Brain microvascular endothelial cell (primary cell): ENCODE results near the gene MYH15.

ENCODE experiments used
- DNase-seq: peaks from one replicate; pipeline ENCODE4 v3.0.0-alpha.2; 2020
- H3K27ac ChIP-seq: fragments of 250-450 bp; sonication (Bioruptor Pico); 2 replicates; pipeline ENCODE4 v1.5.1; 2020; ENCODE audit warnings: mild to moderate bottlenecking, moderate library complexity
- H3K27me3 ChIP-seq: fragments of 250-450 bp; sonication (Bioruptor Pico); replicated peaks from 2 replicates; pipeline ENCODE4 v1.5.1; 2020; ENCODE audit warnings: mild to moderate bottlenecking
- H3K36me3 ChIP-seq: fragments of 250-450 bp; sonication (Bioruptor Pico); replicated peaks from 2 replicates; pipeline ENCODE4 v1.5.1; 2020; ENCODE audit warnings: mild to moderate bottlenecking
- H3K4me3 ChIP-seq: 2 replicates; pipeline ENCODE4 v1.5.1; 2011; ENCODE audit warnings: low read depth, mild to moderate bottlenecking, control low read depth, low read length, moderate library complexity
- CTCF ChIP-seq: IDR thresholded peaks from 2 replicates; pipeline ENCODE4 v1.5.1; 2011; ENCODE audit warnings: low read depth, mild to moderate bottlenecking, moderate library complexity, low read length, control low read depth, inconsistent platforms; ENCODE audit errors: missing control alignments
- in situ Hi-C: cut with HindIII; loops from 2 replicates; pipeline ENCODE4 v1.10.0; 2017; ENCODE audit warnings: low sequenced_read_pairs, low pct_ligation_motif_present

MYH15 gene

DNA sequence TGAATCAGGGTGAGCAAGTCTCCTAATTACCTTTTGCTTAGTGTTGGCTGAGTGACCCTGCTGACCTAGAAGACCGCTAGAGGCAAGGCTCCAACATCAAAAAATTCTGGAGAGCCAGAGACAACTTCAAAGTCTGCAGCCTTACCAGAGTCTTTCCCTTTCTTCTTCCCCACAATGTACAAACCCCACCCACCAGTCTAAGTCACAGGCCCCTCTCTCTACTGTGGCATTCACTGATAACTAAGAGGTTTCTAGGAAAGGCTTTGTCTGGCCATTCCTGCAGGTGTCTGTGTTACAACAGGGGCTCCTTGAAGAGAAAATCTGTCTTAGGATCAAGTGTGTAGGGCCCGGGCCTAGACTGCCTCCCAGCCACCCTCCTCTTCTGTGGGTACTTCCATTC is 525 bp downstream of the MYH15 start:
- no peaks in the 10 kb centered on the region for H3K36me3 ChIP-seq
- DNase-seq: no peak
- H3K27me3 ChIP-seq: no peaks in the 10 kb centered on the region
- no peak overlapping the region for H3K4me3 ChIP-seq
- TF ChIP-seq CTCF: no peak
- in situ Hi-C loops: no loop called here
- H3K27ac ChIP-seq: no peak overlapping the region

DNA sequence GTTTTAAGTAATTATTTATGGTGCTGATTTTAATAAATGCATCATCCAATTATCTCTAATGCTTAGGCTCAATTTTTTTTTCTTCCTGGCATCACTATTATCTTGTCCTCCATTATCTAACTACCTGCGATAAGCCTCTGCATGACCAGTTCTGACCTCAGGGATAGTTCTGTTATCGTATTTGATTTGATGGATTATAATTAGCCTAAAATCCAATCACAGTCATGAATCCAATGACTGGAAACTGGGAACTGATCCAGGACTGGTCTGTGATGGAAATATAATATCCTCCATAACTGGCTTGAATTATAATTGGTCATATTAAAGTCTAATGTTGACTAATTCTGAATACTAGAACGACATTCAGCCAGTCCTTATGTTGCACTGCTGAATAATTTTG is 1.1 kb downstream of the MYH15 start:
- TF ChIP-seq CTCF: no peak
- H3K4me3 ChIP-seq: no peak overlapping the region
- in situ Hi-C loops: no loop called here
- no peaks in the 10 kb centered on the region for H3K27me3 ChIP-seq
- H3K36me3 ChIP-seq: no peaks in the 10 kb centered on the region
- no peak for DNase-seq
- no peak overlapping the region for H3K27ac ChIP-seq

GRCh38 chr3:108507902-108508301 is 2.5 kb downstream of the MYH15 start:
- no peak for TF ChIP-seq CTCF
- Histone ChIP-seq H3K27ac (no peak overlapping the region), H3K36me3 (no peaks in the 10 kb centered on the region), H3K4me3 (no peak overlapping the region), H3K27me3 (no peaks in the 10 kb centered on the region)
- in situ Hi-C loops: no loop called here
- DNase-seq: no peak

GRCh38 chr3:108505811-108506210 is 4.6 kb downstream of the MYH15 start:
- H3K4me3 ChIP-seq: no peak overlapping the region
- H3K27ac ChIP-seq: no peak overlapping the region
- no peaks in the 10 kb centered on the region for H3K36me3 ChIP-seq
- no peaks in the 10 kb centered on the region for H3K27me3 ChIP-seq
- TF ChIP-seq CTCF: no peak
- in situ Hi-C loops: no loop called here
- no peak for DNase-seq

DNA sequence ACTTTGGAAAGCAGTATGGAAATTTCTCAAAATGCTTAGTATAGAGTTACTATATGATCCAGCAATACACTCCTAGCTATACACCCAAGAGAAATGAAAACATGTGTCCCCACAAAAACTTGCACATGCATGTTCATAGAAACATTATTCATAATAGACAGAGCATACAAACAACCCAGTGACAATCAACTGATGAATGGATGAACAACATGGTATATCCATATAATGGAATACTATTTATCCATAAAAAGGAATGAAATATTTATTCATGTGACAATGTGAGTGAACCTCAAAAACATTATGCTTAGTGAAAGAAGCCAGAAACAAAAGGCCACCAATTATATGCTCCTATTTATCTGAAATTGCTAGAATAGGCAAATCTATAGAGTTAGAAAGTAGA is 6.7 kb downstream of the MYH15 start:
- TF ChIP-seq CTCF: no peak
- in situ Hi-C loops: no loop called here
- H3K27ac ChIP-seq: no peak overlapping the region
- no peak for DNase-seq
- H3K27me3 ChIP-seq: no peaks in the 10 kb centered on the region
- H3K36me3 ChIP-seq: no peaks in the 10 kb centered on the region
- no peak overlapping the region for H3K4me3 ChIP-seq

DNA sequence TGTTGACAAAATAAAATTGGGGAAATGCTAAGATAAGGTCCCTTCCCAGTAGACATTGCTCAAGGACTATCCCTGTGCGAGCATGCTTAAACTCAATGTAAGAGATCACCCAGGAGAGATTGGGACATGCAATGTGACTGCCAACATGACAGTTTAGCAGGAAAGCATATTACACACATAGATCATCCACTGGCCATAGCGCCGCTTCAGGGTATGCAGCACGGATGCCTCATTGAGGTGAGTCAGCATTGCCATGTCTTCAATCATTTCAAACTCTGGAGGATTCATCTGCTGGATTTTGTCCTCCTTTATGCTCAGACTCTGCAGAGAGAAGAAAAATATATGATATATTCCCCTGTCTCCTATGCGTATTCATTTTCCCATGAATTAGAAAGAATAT is 8.9 kb downstream of the MYH15 start:
- Histone ChIP-seq H3K4me3 (no peak overlapping the region), H3K36me3 (no peaks in the 10 kb centered on the region), H3K27ac (no peak overlapping the region), H3K27me3 (no peaks in the 10 kb centered on the region)
- no peak for TF ChIP-seq CTCF
- DNase-seq: no peak
- in situ Hi-C loops: no loop called here
